GM23248 (cell line): ENCODE measurements around the gene GZMB. TPM values are rescaled to one million over a fixed set of nuclear protein-coding genes. Genes with fewer than 3 reads are reported as not detected.
"Not testable (repeated sequence)": the region's sequence is repeated elsewhere in the genome, so short reads cannot be mapped to it uniquely, and the experiment has no call there.

ENCODE experiments used
- DNase-seq: peaks from one replicate; pipeline ENCODE4 v3.0.0-alpha.2; 2015
- H2AFZ ChIP-seq: fragments of 200-600 bp; sonication (generic); 2 replicates; pipeline ENCODE4 v1.6.1; 2016; ENCODE audit warnings: antibody characterized with exemption
- H3F3A ChIP-seq: fragments of 200-600 bp; sonication (generic); 2 replicates; pipeline ENCODE4 v1.6.1; 2016; ENCODE audit warnings: mild to moderate bottlenecking, antibody characterized with exemption, mixed run types; ENCODE audit not compliant: insufficient read depth
- H3K27ac ChIP-seq: fragments of 200-600 bp; sonication (generic); 2 replicates; pipeline ENCODE4 v1.5.1; 2016; ENCODE audit warnings: mild to moderate bottlenecking
- H3K27me3 ChIP-seq: fragments of 200-600 bp; sonication (generic); replicated peaks from 2 replicates; pipeline ENCODE4 v1.6.1; 2016; ENCODE audit warnings: mild to moderate bottlenecking; ENCODE audit not compliant: insufficient read depth
- H3K36me3 ChIP-seq: fragments of 200-600 bp; sonication (generic); 2 replicates; pipeline ENCODE4 v1.6.1; 2016; ENCODE audit warnings: low read depth, mild to moderate bottlenecking
- H3K4me1 ChIP-seq: fragments of 200-600 bp; sonication (generic); 2 replicates; pipeline ENCODE4 v1.6.1; 2016; ENCODE audit warnings: mild to moderate bottlenecking; ENCODE audit not compliant: insufficient read depth
- H3K4me2 ChIP-seq: fragments of 200-600 bp; sonication (generic); one replicate; pipeline ENCODE4 v1.6.1; 2016; ENCODE audit warnings: mild to moderate bottlenecking; ENCODE audit not compliant: unreplicated experiment
- H3K4me3 ChIP-seq: fragments of 200-600 bp; sonication (generic); 2 replicates; pipeline ENCODE4 v1.5.1; 2016; ENCODE audit warnings: mild to moderate bottlenecking
- H3K79me2 ChIP-seq: fragments of 200-600 bp; sonication (generic); 2 replicates; pipeline ENCODE4 v1.6.1; 2016; ENCODE audit warnings: mild to moderate bottlenecking; ENCODE audit not compliant: insufficient read depth
- H3K9ac ChIP-seq: fragments of 200-600 bp; sonication (generic); 2 replicates; pipeline ENCODE4 v1.6.1; 2016; ENCODE audit warnings: mild to moderate bottlenecking
- H3K9me2 ChIP-seq: fragments of 200-600 bp; sonication (generic); 2 replicates; pipeline ENCODE4 v1.6.1; 2016; ENCODE audit warnings: mixed run types, mild to moderate bottlenecking, moderate library complexity; ENCODE audit not compliant: insufficient read depth
- H3K9me3 ChIP-seq: fragments of 200-600 bp; sonication (generic); one replicate; pipeline ENCODE4 v1.6.1; 2017; ENCODE audit warnings: low read depth
- H4K20me1 ChIP-seq: fragments of 200-600 bp; sonication (generic); 2 replicates; pipeline ENCODE4 v1.6.0; 2016; ENCODE audit not compliant: insufficient read depth
- EZH2 ChIP-seq: fragments of 200-600 bp; sonication (generic); IDR thresholded peaks from 2 replicates; pipeline ENCODE4 v1.6.1; 2018; ENCODE audit warnings: antibody characterized with exemption, mild to moderate bottlenecking; ENCODE audit not compliant: insufficient read depth, poor library complexity, severe bottlenecking
- EZH2phosphoT487 ChIP-seq: fragments of 200-600 bp; sonication (generic); IDR thresholded peaks from 2 replicates; pipeline ENCODE4 v1.6.1; 2018; ENCODE audit warnings: antibody characterized with exemption, moderate library complexity, mild to moderate bottlenecking, low read depth; ENCODE audit not compliant: insufficient read depth
- WGBS, 2 experiments: methylation state at CpG; one replicate each; pipeline ENCODE4 v1.1.6; 2015 to 2017; ENCODE audit warnings: low lambda C conversion rate in 2 of 2, low coverage in 1 of 2; ENCODE audit errors: missing lambda C conversion rate in 2 of 2; 5-methylcytosine and 5-hydroxymethylcytosine counted together
- in situ Hi-C: fragments of 300-500 bp; cut with MboI; formaldehyde crosslinking; loops from 2 replicates; pipeline ENCODE4 v1.15.0; 2020
- polyA plus RNA-seq: library from polyadenylated mRNA; unstranded; fragments of >200 nt; fragmentation: Nextera tagmentation; extraction: Ambion mirVana; gene quantifications from 2 replicates; pipeline ENCODE4 v1.2.1, GENCODE V29; 2016
- total RNA-seq: library from RNA; depleted of rRNA; stranded (reverse); fragments of >200 nt; shearing (Covaris generic); gene quantifications from 2 replicates; pipeline ENCODE4 v1.2.3, GENCODE V29; 2014; rRNA removed

Gene GZMB
- total and polyA plus RNA-seq, 2 experiments from 2014 or later = not detected

DNA sequence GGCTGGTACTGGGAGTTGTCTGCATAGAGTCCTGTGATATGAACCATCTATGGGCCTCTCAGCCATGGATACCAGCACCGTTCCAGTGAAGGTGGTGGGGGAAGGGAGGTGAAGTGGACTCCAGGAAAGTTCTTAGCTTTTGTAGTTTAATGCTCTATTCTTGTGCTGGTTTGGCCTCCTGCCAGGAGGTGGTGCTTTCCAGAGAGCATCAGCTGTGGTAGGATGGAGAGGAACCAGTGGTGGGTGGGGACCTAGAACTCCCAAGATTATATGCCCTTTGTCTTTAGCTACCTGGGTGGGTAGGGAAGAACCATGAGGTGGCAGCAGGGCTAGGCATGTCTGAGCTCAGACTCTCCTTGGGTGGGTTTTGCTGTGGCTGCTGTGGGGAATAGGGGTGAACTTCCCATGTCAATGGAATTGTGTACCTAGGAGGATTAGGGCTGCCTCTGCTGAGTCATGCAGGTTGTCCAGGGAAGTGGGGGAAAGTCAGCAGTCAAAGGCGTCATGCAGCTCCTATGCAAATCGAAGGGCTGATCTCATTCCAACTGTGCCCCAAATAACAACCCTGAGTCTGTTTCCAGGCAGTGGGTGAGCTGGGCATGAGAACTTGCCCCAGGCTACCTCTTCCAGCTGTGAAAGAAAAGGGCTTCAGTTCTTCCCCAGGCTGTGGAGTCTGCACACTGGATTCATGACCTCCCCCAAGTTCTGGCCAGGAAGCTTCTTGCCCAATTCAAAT, 38.7 kb downstream of the GZMB start:
- H3K4me2 ChIP-seq = no peak overlapping the region
- WGBS, 2 experiments = 36 to 47% methylated on average over 3 of the region's 3 CpGs
- H3K4me3 ChIP-seq = no peak overlapping the region
- H3F3A ChIP-seq = no peaks in the 10 kb centered on the region
- no peaks in the 10 kb centered on the region for H3K9me2 ChIP-seq
- no peaks in the 10 kb centered on the region for H3K36me3 ChIP-seq
- H4K20me1 ChIP-seq = no peaks in the 10 kb centered on the region
- in situ Hi-C loops = no loop called here
- no peaks in the 10 kb centered on the region for H3K79me2 ChIP-seq
- DNase-seq = no peak
- no peak overlapping the region for H3K27ac ChIP-seq
- no peaks in the 10 kb centered on the region for H3K4me1 ChIP-seq
- H3K27me3 ChIP-seq = no peaks in the 10 kb centered on the region
- H3K9ac ChIP-seq = no peak overlapping the region
- H3K9me3 ChIP-seq = no peaks in the 10 kb centered on the region
- H2AFZ ChIP-seq = no peak overlapping the region
- no peak for TF ChIP-seq EZH2
- no peak for TF ChIP-seq EZH2phosphoT487

GRCh38 chr14:24591004-24591403, 43.0 kb downstream of the GZMB start:
- H4K20me1 ChIP-seq, H3K9me3 ChIP-seq, H3K27ac ChIP-seq, H3K36me3 ChIP-seq, H3K27me3 ChIP-seq, H3K4me3 ChIP-seq, H3K4me2 ChIP-seq, H2AFZ ChIP-seq, H3K79me2 ChIP-seq, DNase-seq, H3K4me1 ChIP-seq, H3F3A ChIP-seq, H3K9ac ChIP-seq, H3K9me2 ChIP-seq, in situ Hi-C loops: not testable (repeated sequence)
- WGBS, 2 experiments = 10 to 13% methylated on average over 2 of the region's 2 CpGs

DNA sequence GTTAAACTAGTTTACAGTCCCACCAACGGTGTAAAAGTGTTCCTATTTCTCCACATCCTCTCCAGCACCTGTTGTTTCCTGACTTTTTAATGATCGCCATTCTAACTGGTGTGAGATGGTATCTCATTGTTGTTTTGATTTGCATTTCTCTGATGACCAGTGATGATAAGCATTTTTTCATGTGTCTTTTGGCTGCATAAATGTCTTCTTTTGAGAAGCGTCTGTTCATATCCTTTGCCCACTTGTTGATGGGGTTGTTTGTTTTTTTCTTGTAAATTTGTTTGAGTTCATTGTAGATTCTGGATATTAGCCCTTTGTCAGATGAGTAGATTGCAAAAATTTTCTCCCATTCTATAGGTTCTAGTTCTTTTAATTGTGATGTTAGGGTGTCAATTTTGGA, 49.6 kb downstream of the GZMB start:
- H4K20me1 ChIP-seq, H3K79me2 ChIP-seq, H3K4me1 ChIP-seq, H3K27ac ChIP-seq, H3F3A ChIP-seq, H2AFZ ChIP-seq, H3K9me2 ChIP-seq, H3K4me2 ChIP-seq, in situ Hi-C loops, H3K9me3 ChIP-seq, H3K9ac ChIP-seq, H3K4me3 ChIP-seq, DNase-seq, H3K27me3 ChIP-seq, H3K36me3 ChIP-seq: not testable (repeated sequence)
- 40 to 43% methylated on average over 3 of the region's 3 CpGs for WGBS, 2 experiments

Other genes starting within 250 kb of the GZMB start
- 3.7 and 4.4 TPM in 2 replicates for gene NYNRIN, start 235.2 kb downstream of the GZMB start, total RNA-seq
- gene NYNRIN, start 235.2 kb downstream of the GZMB start, polyA plus RNA-seq = 2.2 and 2.5 TPM in 2 replicates
- gene CBLN3, start 204.5 kb downstream of the GZMB start, total RNA-seq = 3.4 and 5.6 TPM in 2 replicates
- 2.4 and 3.1 TPM in 2 replicates for gene CBLN3, start 204.5 kb downstream of the GZMB start, polyA plus RNA-seq
- 36.2 and 57.5 TPM in 2 replicates for gene KHNYN, start 204.2 kb downstream of the GZMB start, total RNA-seq
- gene KHNYN, start 204.2 kb downstream of the GZMB start, polyA plus RNA-seq = 14.4 and 15.3 TPM in 2 replicates
- 7.7 and 8.3 TPM in 2 replicates for gene SDR39U1, start 191.4 kb downstream of the GZMB start, total RNA-seq
- 41.7 and 44.7 TPM in 2 replicates for gene SDR39U1, start 191.4 kb downstream of the GZMB start, polyA plus RNA-seq
- not detected in 2 replicates for gene CMA1, start 125.9 kb downstream of the GZMB start, total RNA-seq
- gene CMA1, start 125.9 kb downstream of the GZMB start, polyA plus RNA-seq = not detected in 2 replicates
- not detected in 2 replicates for gene CTSG, start 57.9 kb downstream of the GZMB start, total RNA-seq
- gene CTSG, start 57.9 kb downstream of the GZMB start, polyA plus RNA-seq = not detected in 2 replicates
- not detected in 2 replicates for gene GZMH, start 24.5 kb downstream of the GZMB start, total RNA-seq
- not detected in 2 replicates for gene GZMH, start 24.5 kb downstream of the GZMB start, polyA plus RNA-seq